ENCODE measurements around the gene REG4. TPM values are rescaled to one million over a fixed set of nuclear protein-coding genes. Genes with fewer than 3 reads are reported as not detected.
"Not testable (repeated sequence)": the region's sequence is repeated elsewhere in the genome, so short reads cannot be mapped to it uniquely, and the experiment has no call there.

The REG4 gene
- total RNA-seq, 1 donor from 2014 or later = not detected

GRCh38 chr1:119811985-119812557, 811 bp upstream of the REG4 start:
- ATAC-seq (no peak), DNase-seq (ENCODE audit: low spot score) (no peak)
- intact Hi-C loops (cut with DNase I) = no loop called here

- DNase-seq (ENCODE audit: low spot score) = peak; percentile 84
- intact Hi-C loops (cut with DNase I) = loop anchor here (10.0 kb wide), 1 partner anchor 54 kb away; no protein-coding TSS in a partner anchor
- peak; percentile 85 for ATAC-seq
Observed at GRCh38 chr1:119808972-119809550, 2.2 kb downstream of the REG4 start.

- DNase-seq (ENCODE audit: low spot score) = no peak
- intact Hi-C loops (cut with DNase I) = loop anchor here (10.0 kb wide), 1 partner anchor 54 kb away; no protein-coding TSS in a partner anchor
- no peak for ATAC-seq
Observed at GRCh38 chr1:119808491-119808890, 2.8 kb downstream of the REG4 start.

GRCh38 chr1:119806489-119806888, 4.8 kb downstream of the REG4 start:
- ATAC-seq (no peak), DNase-seq (ENCODE audit: low spot score) (no peak)
- intact Hi-C loops (cut with DNase I) = loop anchor here (10.0 kb wide), 1 partner anchor 52 kb away; no protein-coding TSS in a partner anchor

- ATAC-seq (no peak), DNase-seq (ENCODE audit: low spot score) (no peak)
- intact Hi-C loops (cut with DNase I) = loop anchor here (10.0 kb wide), 1 partner anchor 51 kb away; no protein-coding TSS in a partner anchor
Observed at GRCh38 chr1:119805746-119806145, 5.5 kb downstream of the REG4 start.

GRCh38 chr1:119805247-119805646, 6.0 kb downstream of the REG4 start:
- DNase-seq (ENCODE audit: low spot score) (no peak), ATAC-seq (no peak)
- intact Hi-C loops (cut with DNase I) = loop anchor here (10.0 kb wide), 1 partner anchor 50 kb away; no protein-coding TSS in a partner anchor

- intact Hi-C loops (cut with DNase I) = loop anchor here (10.0 kb wide), 1 partner anchor 45 kb away; no protein-coding TSS in a partner anchor
- ATAC-seq = no peak
- DNase-seq (ENCODE audit: low spot score) = no peak
Observed at GRCh38 chr1:119799599-119800177, 11.6 kb downstream of the REG4 start.

- DNase-seq (ENCODE audit: low spot score) = no peak
- no peak for ATAC-seq
- intact Hi-C loops (cut with DNase I) = no loop called here
Observed at GRCh38 chr1:119799003-119799402, 12.3 kb downstream of the REG4 start.

- ATAC-seq (no peak), DNase-seq (ENCODE audit: low spot score) (no peak)
- intact Hi-C loops (cut with DNase I) = no loop called here
Observed at GRCh38 chr1:119797606-119798005, 13.7 kb downstream of the REG4 start.

- intact Hi-C loops (cut with DNase I) = no loop called here
- DNase-seq (ENCODE audit: low spot score) = no peak
- no peak for ATAC-seq
Observed at GRCh38 chr1:119797162-119797561, 14.1 kb downstream of the REG4 start.

- ATAC-seq = no peak
- intact Hi-C loops (cut with DNase I) = no loop called here
- DNase-seq (ENCODE audit: low spot score) = no peak
Observed at GRCh38 chr1:119795261-119796200, 15.7 kb downstream of the REG4 start.

GRCh38 chr1:119794876-119795240, 16.4 kb downstream of the REG4 start:
- ATAC-seq (no peak), DNase-seq (ENCODE audit: low spot score) (no peak)
- intact Hi-C loops (cut with DNase I) = no loop called here

GRCh38 chr1:119794230-119794875, 16.9 kb downstream of the REG4 start:
- DNase-seq (ENCODE audit: low spot score) = no peak
- intact Hi-C loops (cut with DNase I) = no loop called here
- no peak for ATAC-seq

GRCh38 chr1:119791377-119791776, 19.9 kb downstream of the REG4 start:
- DNase-seq (ENCODE audit: low spot score) = no peak
- intact Hi-C loops (cut with DNase I) = no loop called here
- no peak for ATAC-seq

- ATAC-seq (no peak), DNase-seq (ENCODE audit: low spot score) (no peak)
- intact Hi-C loops (cut with DNase I) = no loop called here
Observed at GRCh38 chr1:119790451-119791198, 20.6 kb downstream of the REG4 start.

GRCh38 chr1:119787776-119788175, 23.5 kb downstream of the REG4 start:
- intact Hi-C loops (cut with DNase I) = no loop called here
- ATAC-seq (no peak), DNase-seq (ENCODE audit: low spot score) (no peak)

- ATAC-seq; DNase-seq (ENCODE audit: low spot score); intact Hi-C loops (cut with DNase I): not testable (repeated sequence)
Observed at GRCh38 chr1:119786473-119787050, 24.7 kb downstream of the REG4 start.

GRCh38 chr1:119786046-119786445, 25.2 kb downstream of the REG4 start:
- DNase-seq (ENCODE audit: low spot score); intact Hi-C loops (cut with DNase I); ATAC-seq: not testable (repeated sequence)

Measured in sciatic nerve (tissue), 2 donors.